Muscle of leg (tissue), 11 donors: ENCODE measurements around the gene BCR. TPM values are rescaled to one million over a fixed set of nuclear protein-coding genes. Genes with fewer than 3 reads are reported as not detected.
A peak's percentile ranks its signal among the peaks of the same experiment; 100 is the strongest.

Experiments used
- DNase-seq: peaks from one replicate; pipeline ENCODE4 v3.0.0; 2013
- H3K27ac ChIP-seq: one replicate; pipeline ENCODE4 v1.5.1; 2013; ENCODE audit warnings: mild to moderate bottlenecking, low read length, control low read depth
- H3K27me3 ChIP-seq: one replicate; pipeline ENCODE4 v1.6.1; 2013; ENCODE audit warnings: low read length; ENCODE audit not compliant: control insufficient read depth, insufficient read depth
- H3K36me3 ChIP-seq: one replicate; pipeline ENCODE4 v1.6.1; 2013; ENCODE audit warnings: low read length; ENCODE audit not compliant: control insufficient read depth, insufficient read depth
- H3K4me1 ChIP-seq: one replicate; pipeline ENCODE4 v1.6.1; 2013; ENCODE audit warnings: low read length; ENCODE audit not compliant: control insufficient read depth, insufficient read depth
- H3K4me3 ChIP-seq: one replicate; pipeline ENCODE4 v1.5.1; 2013; ENCODE audit warnings: low read length, control low read depth
- H3K9me3 ChIP-seq: replicated peaks from 2 replicates; pipeline ENCODE4 v1.6.1; 2013; ENCODE audit warnings: low read depth, low read length; ENCODE audit not compliant: control insufficient read depth
- WGBS: methylation state at CpG from one replicate; pipeline ENCODE4 v1.1.5; 2013; ENCODE audit warnings: missing lambda C conversion rate; ENCODE audit not compliant: insufficient coverage; 5-methylcytosine and 5-hydroxymethylcytosine counted together
- polyA plus RNA-seq, 8 donors: library from polyadenylated mRNA; unstranded; fragments of 120-200 nt; gene quantifications; one replicate each; pipeline versions ENCODE4 v1.2.1 to v1.2.3, GENCODE V29; 2013; ENCODE audit warnings: inconsistent platforms in 1 of 8, low replicate concordance in 1 of 8; ENCODE audit not compliant: insufficient read length in 8 of 8, insufficient read depth in 1 of 8
- total RNA-seq: library from RNA; stranded (reverse); fragments of 120-200 nt; gene quantifications from one replicate; pipeline ENCODE4 v1.2.4, GENCODE V29; 2013

BCR gene
- total and polyA plus RNA-seq, 9 donors: 12.7 to 27.0 (median 17.7) TPM

DNA sequence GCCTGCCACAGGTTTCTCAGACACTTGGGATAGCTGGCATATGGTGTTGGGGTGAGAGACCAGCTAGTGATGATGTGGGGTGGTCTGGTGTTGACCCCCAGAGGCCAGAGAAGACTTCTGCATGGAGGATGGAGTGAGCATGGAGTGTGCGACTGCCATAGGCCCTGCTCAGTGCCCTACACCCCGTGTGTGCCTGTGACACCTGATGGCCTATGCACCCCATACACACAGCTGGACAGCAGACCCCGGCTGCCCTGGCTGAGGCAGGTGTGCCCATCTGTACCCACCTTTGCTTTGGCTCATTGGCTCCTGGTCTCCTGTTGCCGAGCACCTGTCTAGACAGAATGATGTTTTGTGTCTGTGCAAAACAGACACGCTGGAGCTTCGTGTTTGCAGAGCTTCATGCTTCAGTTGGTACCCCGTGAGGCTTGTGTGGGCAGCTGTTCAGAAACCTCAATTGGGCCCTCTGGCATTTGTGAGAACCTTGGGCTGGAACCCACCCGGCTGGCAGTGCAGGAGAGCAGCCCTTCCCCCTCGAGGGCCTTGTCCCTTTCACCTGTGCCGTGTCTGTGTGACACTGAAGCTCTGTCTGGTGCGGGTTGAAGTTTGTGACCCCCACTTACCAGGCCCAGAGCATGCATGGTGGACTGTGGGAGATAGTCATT is 27.6 kb downstream of the BCR start:
- 94% methylated on average over 7 of the region's 11 CpGs for WGBS
- no peaks in the 10 kb centered on the region for H3K36me3 ChIP-seq
- no peak overlapping the region for H3K4me3 ChIP-seq
- peaks cover 46% of the 10 kb centered on the region for H3K4me1 ChIP-seq
- H3K27me3 ChIP-seq: peaks cover 10% of the 10 kb centered on the region
- H3K27ac ChIP-seq: no peak overlapping the region
- no peak for DNase-seq
- no peaks in the 10 kb centered on the region for H3K9me3 ChIP-seq

DNA sequence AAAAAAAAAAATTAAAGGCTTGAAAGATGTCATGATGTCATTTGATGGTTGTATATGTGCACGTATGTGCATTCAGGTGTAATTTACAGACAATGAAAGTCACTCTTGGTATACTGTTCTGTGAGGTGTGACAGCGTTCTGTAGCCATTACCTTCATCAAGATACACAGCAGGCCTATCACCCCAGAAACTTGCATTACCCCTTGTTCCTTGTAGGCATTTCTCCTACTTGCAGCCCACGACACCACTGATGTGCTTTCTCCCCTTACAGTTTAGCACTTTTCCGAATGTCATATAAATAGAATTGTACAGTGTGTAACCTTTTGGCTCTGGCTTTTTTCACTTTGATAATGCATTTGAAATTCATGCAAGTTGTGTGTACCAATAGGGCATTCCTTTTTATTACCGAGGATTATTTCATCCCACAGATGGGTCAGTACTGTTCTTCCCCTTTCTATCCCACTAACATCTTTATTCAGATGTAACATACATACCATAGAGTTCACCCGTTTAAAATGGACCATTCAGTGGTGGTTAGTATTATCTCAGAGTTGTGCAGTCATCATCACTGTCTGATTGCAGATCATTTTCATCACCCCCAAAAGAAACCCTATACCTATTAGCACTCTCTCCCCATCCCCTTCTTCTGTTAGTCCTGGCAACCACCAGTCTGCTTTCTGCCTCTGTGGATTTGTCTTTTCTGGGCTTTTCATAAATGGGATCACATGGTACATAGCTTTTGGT is 30.3 kb downstream of the BCR start:
- Histone ChIP-seq H3K9me3 (no peaks in the 10 kb centered on the region), H3K4me3 (no peak overlapping the region), H3K27me3 (peaks cover 17% of the 10 kb centered on the region), H3K27ac (no peak overlapping the region), H3K4me1 (peaks cover 41% of the 10 kb centered on the region), H3K36me3 (no peaks in the 10 kb centered on the region)
- no peak for DNase-seq
- WGBS: no CpG with 5 or more reads among the region's 6 CpGs

DNA sequence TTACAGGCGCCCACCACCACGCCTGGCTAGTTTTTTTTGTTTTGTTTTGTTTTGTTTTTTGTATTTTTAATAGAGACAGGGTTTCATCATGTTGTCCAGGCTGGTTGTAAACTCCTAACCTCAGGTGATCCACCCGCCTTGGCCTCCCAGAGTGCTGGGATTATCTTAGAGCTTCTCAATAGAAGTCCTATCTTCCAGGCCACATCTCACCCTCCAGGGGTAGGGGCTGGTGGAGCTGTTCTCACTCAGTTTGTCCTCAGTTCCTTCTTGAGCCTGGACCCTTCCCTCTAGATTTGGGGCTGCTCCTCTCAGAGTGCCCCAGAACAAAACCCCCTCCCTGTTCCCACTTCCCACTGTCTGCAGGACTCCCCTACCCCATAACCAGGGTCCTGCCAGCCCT is 31.3 kb downstream of the BCR start:
- peaks cover 42% of the 10 kb centered on the region for H3K4me1 ChIP-seq

DNA sequence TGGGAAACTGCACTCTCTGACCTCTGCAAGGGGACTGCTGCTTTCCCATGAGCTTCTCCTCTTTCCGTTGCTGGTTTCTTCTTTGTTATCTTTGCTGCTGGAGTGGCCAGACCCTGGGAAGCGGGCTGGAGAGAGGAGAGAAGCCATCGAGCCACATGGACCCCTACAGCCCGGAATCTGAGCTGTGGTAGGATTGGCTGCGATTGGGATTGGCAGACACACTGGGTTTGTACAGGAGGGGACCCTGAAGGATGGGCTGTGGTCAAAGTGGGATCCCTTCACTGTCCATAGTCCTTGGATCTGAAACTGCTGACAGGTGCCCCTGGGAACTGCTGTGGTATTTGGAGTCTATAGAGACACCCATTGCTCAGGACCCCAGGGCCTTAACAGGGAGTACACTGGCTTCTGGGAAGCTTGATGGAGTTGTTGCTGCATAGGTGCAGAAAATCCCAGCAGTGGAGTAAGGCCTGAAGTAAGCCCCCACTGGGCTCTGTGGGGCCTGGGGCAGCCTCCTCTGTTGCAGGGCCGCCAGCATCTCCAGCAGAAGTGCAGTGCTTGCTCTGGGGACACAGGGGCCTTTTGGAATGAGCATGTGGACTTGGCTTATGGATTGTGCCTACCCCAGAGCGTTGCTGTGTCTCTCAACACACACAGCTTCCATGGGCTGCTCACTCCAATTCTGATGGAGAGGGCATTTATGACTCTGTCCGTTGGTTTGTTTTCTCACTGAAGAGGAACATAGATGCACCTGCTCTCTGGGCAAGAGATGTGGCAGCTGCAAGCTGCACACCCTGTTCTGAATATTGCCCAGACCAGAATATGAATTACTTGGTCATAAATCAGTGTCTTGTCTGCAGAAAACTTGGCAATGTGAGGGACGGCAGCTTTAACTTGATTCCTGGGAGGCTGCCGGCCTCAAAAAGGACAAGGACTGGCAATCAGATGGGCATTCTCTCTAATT is 32.0 kb downstream of the BCR start:
- Histone ChIP-seq H3K4me3 (no peak overlapping the region), H3K27me3 (peaks cover 27% of the 10 kb centered on the region), H3K4me1 (peaks cover 46% of the 10 kb centered on the region), H3K9me3 (no peaks in the 10 kb centered on the region), H3K36me3 (no peaks in the 10 kb centered on the region), H3K27ac (no peak overlapping the region)
- DNase-seq: peak; percentile 76
- WGBS: 80% methylated on average over 8 of the region's 10 CpGs

More for the DNA sequence above, 31.3 kb downstream of the BCR start:
- H3K4me3 ChIP-seq: no peak overlapping the region
- H3K36me3 ChIP-seq: no peaks in the 10 kb centered on the region
- no peak for DNase-seq
- no peaks in the 10 kb centered on the region for H3K9me3 ChIP-seq
- H3K27me3 ChIP-seq: peaks cover 24% of the 10 kb centered on the region
- WGBS: no CpG with 5 or more reads among the region's 3 CpGs
- H3K27ac ChIP-seq: no peak overlapping the region

DNA sequence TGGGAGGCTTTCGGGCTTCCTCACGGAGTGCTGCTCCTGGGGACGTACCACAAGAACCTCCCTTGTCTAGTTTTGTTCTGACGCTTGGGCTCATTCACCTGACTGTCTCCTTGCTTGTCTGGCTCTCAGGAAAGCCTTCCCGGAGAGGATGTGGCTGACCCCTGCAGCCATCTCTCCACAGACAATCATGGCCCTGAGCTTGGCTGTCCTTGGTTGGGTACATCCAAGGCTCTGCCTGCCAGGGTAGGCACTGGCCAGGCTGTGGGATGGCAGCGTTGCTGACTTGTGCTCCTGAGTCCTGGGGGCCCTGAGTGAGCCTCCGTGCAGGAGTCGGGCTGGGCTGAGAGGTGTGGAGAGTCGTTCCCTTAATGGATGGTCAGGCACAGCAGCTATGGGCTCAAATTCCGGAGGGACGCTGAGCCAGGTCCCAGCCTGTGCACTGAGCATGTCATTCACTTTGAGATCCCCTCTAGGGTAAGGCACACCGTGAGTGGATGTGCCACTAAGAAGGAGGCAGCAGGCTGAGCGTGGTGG is 32.8 kb downstream of the BCR start:
- no peak overlapping the region for H3K27ac ChIP-seq
- 84% methylated on average over 10 of the region's 13 CpGs for whole genome bisulfite sequencing

DNA sequence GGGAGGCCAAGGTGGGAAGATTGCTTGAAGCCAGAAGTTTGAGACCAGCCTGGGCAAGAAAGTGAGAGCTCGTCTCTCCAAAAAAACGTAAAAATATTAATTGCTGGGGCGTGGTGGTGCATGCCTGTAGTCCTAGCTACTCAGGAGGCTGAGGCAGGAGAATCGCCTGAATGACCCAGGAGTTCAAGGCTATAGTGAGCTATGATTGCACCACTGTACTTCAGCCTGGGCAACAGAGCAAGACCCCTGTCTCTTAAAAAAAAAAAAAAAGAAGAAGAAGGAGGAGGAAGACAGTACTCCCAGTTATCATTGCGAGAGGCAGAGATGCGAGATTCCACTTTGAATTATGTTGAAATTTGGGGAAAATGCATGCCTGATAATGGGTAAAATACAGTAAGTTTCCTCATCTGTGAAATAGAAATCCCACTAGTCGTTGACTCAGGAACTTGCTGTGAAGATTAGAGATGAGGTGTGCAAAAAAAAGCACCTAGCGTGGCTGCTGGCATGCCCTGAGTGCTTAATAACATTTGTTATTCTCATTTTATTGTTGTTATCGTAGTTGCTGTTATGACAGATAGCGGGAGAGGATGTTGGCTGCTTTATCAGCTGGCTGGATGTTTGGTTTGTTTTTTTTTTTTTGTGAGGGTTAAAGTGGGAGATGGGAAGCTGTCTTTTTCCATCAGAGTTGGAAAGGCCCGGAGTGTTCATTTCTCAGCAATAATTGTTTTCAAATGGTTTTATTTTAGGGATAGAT is 33.4 kb downstream of the BCR start:
- H3K36me3 ChIP-seq: no peaks in the 10 kb centered on the region
- H3K4me3 ChIP-seq: no peak overlapping the region
- peaks cover 54% of the 10 kb centered on the region for H3K4me1 ChIP-seq
- H3K27ac ChIP-seq: no peak overlapping the region
- peaks cover 23% of the 10 kb centered on the region for H3K27me3 ChIP-seq
- no peaks in the 10 kb centered on the region for H3K9me3 ChIP-seq
- DNase-seq: no peak
- WGBS: 74% methylated on average over 7 of the region's 11 CpGs

More for the DNA sequence above, 32.8 kb downstream of the BCR start:
- no peaks in the 10 kb centered on the region for H3K9me3 ChIP-seq
- DNase-seq: no peak
- no peaks in the 10 kb centered on the region for H3K36me3 ChIP-seq
- H3K4me3 ChIP-seq: no peak overlapping the region
- H3K27me3 ChIP-seq: peaks cover 24% of the 10 kb centered on the region
- H3K4me1 ChIP-seq: peaks cover 48% of the 10 kb centered on the region

DNA sequence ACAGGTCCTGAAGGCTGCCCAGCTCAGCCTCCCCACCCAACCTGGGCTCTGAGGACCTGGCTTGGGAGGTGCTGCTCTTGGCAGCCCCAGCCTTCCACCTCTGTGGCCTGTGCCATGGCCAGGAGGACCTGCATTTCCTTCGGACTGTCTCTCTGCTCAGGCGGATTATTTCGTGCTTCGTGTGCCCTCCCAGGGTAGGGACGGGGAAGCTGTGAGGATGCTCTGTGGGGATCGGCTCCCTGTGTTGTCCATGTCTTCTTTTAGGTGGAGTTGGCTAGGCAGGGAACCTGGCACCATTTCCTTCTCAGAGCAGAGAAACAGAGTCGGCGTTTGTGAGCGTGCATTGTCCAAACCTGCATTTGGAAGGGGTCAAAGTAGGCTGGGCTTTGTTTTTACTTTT is 34.1 kb downstream of the BCR start:
- Histone ChIP-seq H3K4me1 (peaks cover 61% of the 10 kb centered on the region), H3K9me3 (no peaks in the 10 kb centered on the region), H3K4me3 (no peak overlapping the region), H3K27me3 (peaks cover 23% of the 10 kb centered on the region), H3K36me3 (no peaks in the 10 kb centered on the region), H3K27ac (no peak overlapping the region)
- DNase-seq: no peak
- WGBS: 90% methylated on average over 2 of the region's 9 CpGs

DNA sequence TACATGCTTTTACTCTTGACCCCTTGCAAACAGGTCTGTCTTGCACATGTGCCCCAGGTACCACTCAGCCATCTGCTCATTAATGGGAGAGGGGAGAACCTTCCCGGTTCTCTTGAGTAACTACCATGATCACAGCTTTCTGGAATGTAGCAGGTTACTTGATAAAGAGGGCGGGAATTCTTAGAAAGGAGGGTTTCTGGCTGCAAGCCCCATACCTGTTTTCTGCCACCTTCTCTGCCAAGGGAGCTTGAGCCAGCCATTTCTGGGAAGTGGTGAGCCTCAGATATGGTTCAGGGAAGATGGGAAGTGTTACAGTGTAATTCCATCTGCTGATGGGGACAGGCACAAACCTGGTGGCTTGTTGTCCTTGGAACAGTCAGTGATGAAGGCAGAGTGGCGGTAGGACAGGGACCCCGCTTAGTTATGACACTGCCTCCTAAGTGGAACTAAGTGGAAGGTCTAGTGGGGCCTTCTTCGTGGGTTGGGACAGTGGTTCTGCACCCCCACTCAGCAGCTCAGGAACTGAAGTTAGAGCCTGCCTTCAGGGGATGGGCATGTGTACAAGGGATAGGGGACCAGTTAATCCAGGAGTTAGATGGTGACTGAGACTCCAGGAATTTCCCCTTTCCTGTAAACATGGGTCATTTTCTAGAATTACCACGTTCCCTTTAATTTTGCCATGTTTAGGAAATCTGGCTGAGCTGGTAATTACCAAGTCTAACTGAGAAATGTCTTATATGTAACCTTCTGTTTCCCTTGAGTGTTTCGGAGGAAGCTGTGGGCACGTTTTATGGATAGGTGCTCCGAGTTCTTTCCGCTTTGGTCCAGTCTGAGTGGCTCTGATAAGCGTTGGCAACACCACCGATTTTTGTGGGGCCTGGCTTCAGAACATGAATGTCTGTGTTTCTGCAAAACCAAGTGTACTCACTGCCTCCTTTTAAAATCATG is 35.3 kb downstream of the BCR start:
- 73% methylated on average over 8 of the region's 12 CpGs for WGBS

More for the DNA sequence above, 35.3 kb downstream of the BCR start:
- Histone ChIP-seq H3K9me3 (no peaks in the 10 kb centered on the region), H3K4me3 (no peak overlapping the region), H3K4me1 (peaks cover 72% of the 10 kb centered on the region), H3K27ac (peak overlapping the region; percentile 7), H3K36me3 (no peaks in the 10 kb centered on the region), H3K27me3 (peaks cover 23% of the 10 kb centered on the region)
- no peak for DNase-seq
